ENCODE measurements around the gene TMCO2.

DNA sequence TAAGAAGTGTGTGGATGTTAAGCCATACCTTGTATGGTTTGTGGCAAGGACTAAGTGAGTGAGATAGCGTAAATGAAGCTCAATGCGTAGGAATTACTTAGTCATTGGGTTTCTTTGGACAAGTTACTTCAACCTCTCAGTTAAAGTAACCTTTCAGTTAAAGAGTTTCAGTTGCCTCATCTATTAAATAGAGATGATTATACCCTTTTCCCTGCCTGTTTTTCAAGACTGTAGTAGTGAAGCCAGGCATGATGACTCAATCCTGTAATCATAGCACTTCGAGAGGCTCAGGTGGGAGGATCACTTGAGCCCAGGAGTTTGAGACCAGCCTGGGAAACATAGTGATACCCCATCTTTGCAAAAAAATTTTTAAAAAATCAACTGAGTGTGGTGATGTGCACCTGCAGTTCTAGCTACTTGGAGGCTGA lies 16.6 kb downstream of the TMCO2 start:
- TF ChIP-seq, protein P1, sequence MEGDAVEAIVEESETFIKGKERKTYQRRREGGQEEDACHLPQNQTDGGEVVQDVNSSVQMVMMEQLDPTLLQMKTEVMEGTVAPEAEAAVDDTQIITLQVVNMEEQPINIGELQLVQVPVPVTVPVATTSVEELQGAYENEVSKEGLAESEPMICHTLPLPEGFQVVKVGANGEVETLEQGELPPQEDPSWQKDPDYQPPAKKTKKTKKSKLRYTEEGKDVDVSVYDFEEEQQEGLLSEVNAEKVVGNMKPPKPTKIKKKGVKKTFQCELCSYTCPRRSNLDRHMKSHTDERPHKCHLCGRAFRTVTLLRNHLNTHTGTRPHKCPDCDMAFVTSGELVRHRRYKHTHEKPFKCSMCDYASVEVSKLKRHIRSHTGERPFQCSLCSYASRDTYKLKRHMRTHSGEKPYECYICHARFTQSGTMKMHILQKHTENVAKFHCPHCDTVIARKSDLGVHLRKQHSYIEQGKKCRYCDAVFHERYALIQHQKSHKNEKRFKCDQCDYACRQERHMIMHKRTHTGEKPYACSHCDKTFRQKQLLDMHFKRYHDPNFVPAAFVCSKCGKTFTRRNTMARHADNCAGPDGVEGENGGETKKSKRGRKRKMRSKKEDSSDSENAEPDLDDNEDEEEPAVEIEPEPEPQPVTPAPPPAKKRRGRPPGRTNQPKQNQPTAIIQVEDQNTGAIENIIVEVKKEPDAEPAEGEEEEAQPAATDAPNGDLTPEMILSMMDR (IDR thresholded peaks at IDR 0.05; ENCODE audit: insufficient read depth, low read length, poor library complexity, severe bottlenecking) = no peak
- TF ChIP-seq EZH2phosphoT487 (conservative IDR thresholded peaks at IDR 0.05; ENCODE audit: low read length) = no peak
